ENCODE results near the gene NPAS2. TPM values are rescaled to one million over a fixed set of nuclear protein-coding genes. Genes with fewer than 3 reads are reported as not detected.

Gene NPAS2
- total RNA-seq, 1 experiment from 2014 or later = 3.7 TPM

- DNase-seq (ENCODE audit: low spot score) = no peak
These were observed 1.4 kb downstream of the NPAS2 start for GRCh38 chr2:100821255-100821910.

GRCh38 chr2:100821911-100822265 is 1.9 kb downstream of the NPAS2 start:
- no peak for DNase-seq (ENCODE audit: low spot score)

- DNase-seq (ENCODE audit: low spot score) = peak; percentile 40
These were observed 2.8 kb downstream of the NPAS2 start for GRCh38 chr2:100822587-100823248.

GRCh38 chr2:100823665-100824438 is 3.9 kb downstream of the NPAS2 start:
- no peak for DNase-seq (ENCODE audit: low spot score)

GRCh38 chr2:100824842-100825241 is 4.9 kb downstream of the NPAS2 start:
- DNase-seq (ENCODE audit: low spot score) = no peak

GRCh38 chr2:100826494-100826893 is 6.6 kb downstream of the NPAS2 start:
- no peak for DNase-seq (ENCODE audit: low spot score)

GRCh38 chr2:100831158-100831750 is 11.3 kb downstream of the NPAS2 start:
- no peak for DNase-seq (ENCODE audit: low spot score)

GRCh38 chr2:100831831-100832230 is 11.9 kb downstream of the NPAS2 start:
- DNase-seq (ENCODE audit: low spot score) = no peak

- DNase-seq (ENCODE audit: low spot score) = no peak
These were observed 12.9 kb downstream of the NPAS2 start for GRCh38 chr2:100832885-100833284.

- DNase-seq (ENCODE audit: low spot score) = no peak
These were observed 13.4 kb downstream of the NPAS2 start for GRCh38 chr2:100833331-100833730.

GRCh38 chr2:100834221-100834620 is 14.3 kb downstream of the NPAS2 start:
- DNase-seq (ENCODE audit: low spot score) = no peak

GRCh38 chr2:100835006-100835659 is 15.2 kb downstream of the NPAS2 start:
- DNase-seq (ENCODE audit: low spot score) = no peak

- no peak for DNase-seq (ENCODE audit: low spot score)
These were observed 20.6 kb downstream of the NPAS2 start for GRCh38 chr2:100840519-100840918.

GRCh38 chr2:100842241-100842922 is 22.4 kb downstream of the NPAS2 start:
- no peak for DNase-seq (ENCODE audit: low spot score)

- DNase-seq (ENCODE audit: low spot score) = no peak
These were observed 24.6 kb downstream of the NPAS2 start for GRCh38 chr2:100844514-100844913.

- no peak for DNase-seq (ENCODE audit: low spot score)
These were observed 25.4 kb downstream of the NPAS2 start for GRCh38 chr2:100845141-100845991.

GRCh38 chr2:100846716-100847115 is 26.8 kb downstream of the NPAS2 start:
- DNase-seq (ENCODE audit: low spot score) = no peak

- DNase-seq (ENCODE audit: low spot score) = no peak
These were observed 32.5 kb downstream of the NPAS2 start for GRCh38 chr2:100852447-100852846.

GRCh38 chr2:100852999-100853908 is 33.3 kb downstream of the NPAS2 start:
- no peak for DNase-seq (ENCODE audit: low spot score)

Data from A172 (cell line).